Stimulated activated CD8-positive, alpha-beta memory T cell treated with anti-CD3 and anti-CD28 coated beads, Interleukin-7, amount 100 ng/mL, for 48 hours (primary cell): ENCODE data around the gene TLR8.
"Not testable (repeated sequence)": the region's sequence is repeated elsewhere in the genome, so short reads cannot be mapped to it uniquely, and the experiment has no call there.

ENCODE experiments used
- DNase-seq, 2 donors: peaks; one replicate each; pipeline ENCODE4 v3.0.0-alpha.2; 2020; ENCODE audit warnings: low read depth in 1 of 2; ENCODE audit errors: extremely low read depth in 1 of 2

TLR8 gene

DNA sequence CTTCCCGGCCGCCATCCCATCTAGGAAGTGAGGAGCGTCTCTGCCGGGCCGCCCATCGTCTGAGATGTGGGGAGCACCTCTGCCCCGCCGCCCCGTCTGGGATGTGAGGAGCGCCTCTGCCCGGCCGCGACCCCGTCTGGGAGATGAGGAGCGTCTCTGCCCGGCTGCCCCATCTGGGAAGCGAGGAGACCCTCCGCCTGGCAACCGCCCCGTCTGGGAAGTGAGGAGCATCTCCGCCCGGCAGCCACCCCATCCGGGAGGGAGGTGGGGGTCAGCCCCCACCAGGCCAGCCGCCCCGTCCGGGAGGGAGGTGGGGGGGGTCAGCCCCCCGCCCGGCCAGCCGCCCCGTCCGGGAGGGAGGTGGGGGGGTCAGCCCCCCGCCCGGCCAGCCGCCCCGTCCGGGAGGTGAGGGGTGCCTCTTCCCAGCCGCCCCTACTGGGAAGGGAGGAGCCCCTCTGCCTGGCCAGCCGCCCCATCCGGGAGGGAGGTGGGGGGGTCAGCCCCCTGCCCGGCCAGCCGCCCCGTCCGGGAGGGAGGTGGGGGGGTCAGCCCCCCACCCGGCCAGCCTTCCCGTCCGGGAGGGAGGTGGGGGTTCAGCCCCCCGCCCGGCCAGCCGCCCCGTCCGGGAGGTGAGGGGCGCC lies 56.9 kb downstream of the TLR8 start:
- DNase-seq = not testable (repeated sequence)

DNA sequence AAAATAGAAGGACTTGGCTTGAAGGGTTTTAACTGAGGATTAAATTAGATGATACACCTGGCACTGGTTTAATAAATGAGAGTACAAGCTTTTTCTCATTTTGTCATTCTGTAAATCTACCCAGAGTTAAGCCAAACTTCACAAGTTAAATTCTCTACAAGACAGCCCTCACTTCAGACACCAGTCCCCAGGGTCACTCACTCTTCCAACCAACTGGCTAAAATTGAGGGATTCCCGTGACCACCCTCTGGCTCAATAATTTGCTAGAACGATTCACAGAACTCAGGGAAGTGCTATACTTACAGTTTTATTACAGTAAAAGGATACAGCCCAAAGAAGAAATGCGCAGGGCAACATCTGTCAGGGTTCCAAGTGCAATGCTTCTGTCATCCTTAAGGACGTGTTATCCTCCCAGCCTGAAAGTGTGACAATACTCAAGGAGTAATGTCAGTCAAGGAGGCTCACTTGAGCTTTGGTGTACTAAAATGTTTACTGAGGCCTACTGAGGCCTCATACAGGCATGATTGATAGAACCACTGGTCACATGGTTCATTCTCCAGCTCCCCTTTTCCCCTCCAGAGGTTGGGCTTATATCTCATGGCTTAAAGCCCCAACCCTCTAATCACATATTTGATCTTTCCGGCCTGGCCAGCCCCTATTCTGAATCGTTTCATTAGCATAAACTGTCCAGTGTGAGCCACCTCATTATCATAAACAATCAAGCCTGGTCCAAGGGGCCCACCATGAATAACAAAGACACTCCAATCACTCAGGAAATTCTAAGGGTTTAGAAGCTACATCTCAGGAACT lies 58.9 kb downstream of the TLR8 start:
- DNase-seq = no peak

DNA sequence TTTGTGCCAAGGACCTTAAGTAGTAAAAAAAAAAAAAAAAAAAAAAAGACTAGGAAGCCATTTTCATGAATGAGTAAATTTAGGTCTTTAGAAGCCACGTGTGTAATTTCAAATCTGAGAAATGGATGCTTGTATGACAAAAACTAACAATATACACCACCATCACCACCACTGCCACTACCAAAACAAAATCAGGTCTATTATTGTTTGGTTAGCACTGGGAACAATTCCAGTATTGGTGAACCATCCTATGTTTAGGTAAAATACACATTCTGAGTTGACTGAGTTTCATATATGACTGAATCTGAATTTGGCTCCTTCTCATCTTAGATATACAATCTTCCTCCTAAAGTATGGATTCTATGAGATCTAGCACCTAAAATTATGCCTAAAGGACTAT lies 59.7 kb downstream of the TLR8 start:
- DNase-seq = no peak

DNA sequence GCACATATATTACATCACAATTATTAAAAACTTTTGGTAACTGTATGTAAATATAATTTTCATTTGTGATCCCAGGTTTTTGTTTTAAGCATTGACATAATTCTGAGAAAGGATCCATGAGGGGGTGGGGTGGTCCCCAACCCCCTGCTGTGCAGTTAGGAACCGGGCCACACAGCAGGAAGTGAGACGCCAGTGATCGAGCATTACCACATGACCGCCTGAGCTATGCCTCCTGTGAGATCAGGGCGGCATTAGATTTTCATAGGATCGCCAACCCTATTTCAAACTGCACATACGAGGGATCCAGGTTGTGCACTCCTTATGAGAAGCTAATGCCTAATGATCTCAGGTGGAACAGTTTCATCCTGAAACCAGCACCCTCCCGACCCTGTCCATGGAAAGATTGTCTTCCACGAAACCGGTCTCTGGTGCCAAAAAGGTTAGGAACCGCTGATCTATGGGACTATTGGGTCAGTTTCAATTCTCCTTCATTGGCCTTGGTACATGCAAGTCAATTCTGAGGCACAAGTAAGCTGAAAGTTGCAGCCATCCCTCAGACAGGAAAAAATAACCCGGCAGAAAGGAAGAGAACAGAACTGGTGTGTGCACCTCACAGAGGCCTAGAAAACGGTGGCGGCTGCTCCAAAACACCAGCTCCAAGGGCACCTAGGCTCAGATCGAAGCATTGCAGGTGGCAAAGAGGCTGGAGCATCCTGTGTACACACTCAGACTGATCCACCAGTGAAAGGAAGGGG lies 61.5 kb downstream of the TLR8 start:
- no peak for DNase-seq

DNA sequence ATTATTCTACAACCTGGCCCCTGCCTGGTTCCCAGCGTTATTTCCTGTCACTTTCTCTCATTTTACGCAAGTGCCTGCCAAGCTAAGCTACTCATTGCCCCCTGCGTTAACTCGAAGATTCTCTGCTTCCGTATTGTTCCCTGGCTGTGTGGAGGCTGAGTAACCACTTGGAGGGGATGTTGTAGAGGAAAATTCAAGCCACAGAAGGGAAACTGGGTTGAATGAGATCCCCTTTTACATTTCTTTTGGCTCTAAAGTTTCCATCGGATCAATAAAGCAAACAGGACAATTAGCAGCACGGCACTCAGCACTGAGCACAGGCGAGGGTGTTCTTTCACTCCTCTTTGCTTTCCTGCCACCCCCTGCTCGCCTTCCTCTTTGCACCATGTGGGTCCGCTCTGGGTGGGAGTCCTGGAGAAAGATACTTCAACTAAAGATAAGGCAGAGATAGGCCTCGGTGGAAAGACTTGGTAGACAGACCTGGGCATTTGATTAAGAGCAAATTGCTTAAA lies 64.3 kb downstream of the TLR8 start:
- DNase-seq = no peak

DNA sequence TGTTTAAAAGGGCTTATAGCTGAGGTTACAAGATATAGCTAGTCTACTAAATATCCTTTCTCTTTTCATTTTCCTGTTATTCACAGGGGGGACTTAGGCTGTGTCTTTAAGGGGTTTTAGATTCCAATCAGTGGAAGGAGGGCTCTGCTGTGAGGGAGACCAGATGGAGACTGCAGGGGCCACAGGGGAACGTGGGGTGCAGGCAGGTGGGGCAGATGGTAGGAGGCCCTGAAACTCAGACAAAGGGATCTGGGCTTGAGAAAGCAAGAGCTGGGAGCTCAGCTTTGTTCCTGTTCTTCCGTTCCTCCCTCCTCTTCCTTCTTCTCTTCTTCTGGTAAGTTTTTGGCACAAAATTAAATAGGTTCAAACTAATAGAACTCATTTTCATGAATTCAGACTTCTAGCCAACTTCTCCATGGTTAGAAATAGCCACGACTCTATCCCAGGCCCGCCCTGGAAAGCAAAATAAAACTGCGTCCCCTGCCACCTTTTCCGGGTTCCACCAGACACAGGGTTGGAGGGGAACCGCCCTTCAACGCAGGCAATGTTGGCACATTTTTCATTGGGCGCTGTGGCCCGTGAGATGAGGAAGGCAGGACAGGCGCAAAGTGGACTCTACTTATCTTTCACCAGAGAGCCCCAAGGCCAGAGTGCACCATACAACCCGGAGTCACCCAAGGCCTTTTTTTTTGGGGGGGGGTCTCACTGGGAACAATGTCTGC lies 65.0 kb downstream of the TLR8 start:
- DNase-seq = no peak

DNA sequence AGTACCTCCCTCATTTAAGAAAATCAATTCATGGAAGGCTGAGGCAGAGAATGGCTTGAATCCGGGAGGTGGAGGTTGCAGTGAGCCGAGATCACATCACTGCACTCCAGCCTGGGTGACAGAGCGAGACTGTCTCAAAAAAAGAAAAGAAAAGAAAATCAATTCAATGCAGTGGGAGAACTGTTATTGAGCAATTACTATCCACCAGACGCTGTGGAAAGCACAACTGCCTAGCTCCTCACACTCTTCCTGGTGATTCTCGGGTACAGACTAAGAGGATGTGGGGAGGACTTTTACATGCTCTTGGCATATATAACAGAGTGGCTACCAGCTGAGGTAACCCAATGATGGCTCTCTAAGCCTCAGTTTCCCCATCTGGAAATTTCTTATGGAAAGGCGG lies 65.8 kb downstream of the TLR8 start:
- DNase-seq = no peak
